IgD-negative memory B cell (primary cell): ENCODE results near the gene ABCE1. TPM values are rescaled to one million over a fixed set of nuclear protein-coding genes. Genes with fewer than 3 reads are reported as not detected.

Experiments used
- H3K27ac Mint-ChIP-seq, 3 donors: one replicate each; pipeline ENCODE4 v1.8.0; 2020 to 2022; ENCODE audit warnings: mild to moderate bottlenecking in 3 of 3, mixed read lengths in 3 of 3, moderate library complexity in 1 of 3
- H3K27me3 Mint-ChIP-seq: one replicate; pipeline ENCODE4 v1.8.0; 2021; ENCODE audit warnings: mixed read lengths
- H3K36me3 Mint-ChIP-seq: one replicate; pipeline ENCODE4 v1.8.0; 2020; ENCODE audit warnings: mild to moderate bottlenecking, mixed read lengths
- H3K4me1 Mint-ChIP-seq, 3 donors: one replicate each; pipeline ENCODE4 v1.8.0; 2020 to 2022; ENCODE audit warnings: mixed read lengths in 3 of 3, mild to moderate bottlenecking in 1 of 3
- H3K4me3 Mint-ChIP-seq, 4 donors: one replicate each; pipeline ENCODE4 v1.8.0; 2020 to 2022; ENCODE audit warnings: mild to moderate bottlenecking in 4 of 4, mixed read lengths in 4 of 4, moderate library complexity in 3 of 4
- H3K9me3 Mint-ChIP-seq, 3 donors: one replicate each; pipeline ENCODE4 v1.8.0; 2020 to 2021; ENCODE audit warnings: mixed read lengths in 3 of 3, mild to moderate bottlenecking in 1 of 3
- polyA plus RNA-seq: library from polyadenylated mRNA; unstranded; fragments of 300-500 nt; fragmentation: Illumina TruSeq; gene quantifications from one replicate; pipeline ENCODE4 v1.2.3, GENCODE V29; 2021

ABCE1 gene
- 48.1 TPM for polyA plus RNA-seq

GRCh38 chr4:145097821-145098674 lies at the start of gene ABCE1, which contains the start of gene ANAPC10:
Gene ABCE1 (plus strand): TSS chr4:145098311. CDS start chr4:145104413, 6,102 bp downstream.
Gene ANAPC10 (minus strand): TSS chr4:145098196. CDS start chr4:145096099, 2,097 bp downstream.
- peaks cover 21% of the 10 kb centered on the region for H3K36me3 Mint-ChIP-seq
- H3K4me1 Mint-ChIP-seq, result peaks cover 26 to 38% (median 27%) of the 10 kb centered on the region in 3 donors
- no peaks in the 10 kb centered on the region for H3K27me3 Mint-ChIP-seq
- peaks cover 0 to 1% (median 0%) of the 10 kb centered on the region in 3 donors for H3K9me3 Mint-ChIP-seq
- H3K27ac Mint-ChIP-seq, result peak within 1 kb of the TSS; percentile 93 to 99 (median 97)
- peak within 1 kb of the TSS; percentile 89 to 99 (median 96) for H3K4me3 Mint-ChIP-seq

GRCh38 chr4:145048817-145049216 lies 49.3 kb upstream of the ABCE1 start:
- Mint-ChIP-seq H3K27ac (no peak overlapping the region), H3K4me3 (no peak overlapping the region), H3K9me3 (no peaks in the 10 kb centered on the region), H3K27me3 (no peaks in the 10 kb centered on the region), H3K36me3 (peaks cover 12% of the 10 kb centered on the region), H3K4me1 (peaks cover 2 to 7% (median 3%) of the 10 kb centered on the region in 3 donors)

- peaks cover 0 to 5% (median 0%) of the 10 kb centered on the region in 3 donors for H3K4me1 Mint-ChIP-seq
- H3K36me3 Mint-ChIP-seq, result peaks cover 12% of the 10 kb centered on the region
- H3K4me3 Mint-ChIP-seq, result no peak overlapping the region
- no peak overlapping the region for H3K27ac Mint-ChIP-seq
- H3K9me3 Mint-ChIP-seq, result no peaks in the 10 kb centered on the region
- H3K27me3 Mint-ChIP-seq, result no peaks in the 10 kb centered on the region
These were observed 48.9 kb upstream of the ABCE1 start for GRCh38 chr4:145049241-145049640.

GRCh38 chr4:145055533-145056257 lies 42.4 kb upstream of the ABCE1 start:
- no peaks in the 10 kb centered on the region for H3K9me3 Mint-ChIP-seq
- no peak overlapping the region for H3K4me3 Mint-ChIP-seq
- no peak overlapping the region for H3K27ac Mint-ChIP-seq
- peaks cover 0 to 2% (median 0%) of the 10 kb centered on the region in 3 donors for H3K4me1 Mint-ChIP-seq
- H3K27me3 Mint-ChIP-seq, result no peaks in the 10 kb centered on the region
- peaks cover 4% of the 10 kb centered on the region for H3K36me3 Mint-ChIP-seq

- H3K27me3 Mint-ChIP-seq, result no peaks in the 10 kb centered on the region
- no peaks in the 10 kb centered on the region for H3K9me3 Mint-ChIP-seq
- no peak overlapping the region for H3K27ac Mint-ChIP-seq
- H3K36me3 Mint-ChIP-seq, result peaks cover 5% of the 10 kb centered on the region
- H3K4me1 Mint-ChIP-seq, result peaks cover 0 to 2% (median 0%) of the 10 kb centered on the region in 3 donors
- no peak overlapping the region for H3K4me3 Mint-ChIP-seq
These were observed 41.6 kb upstream of the ABCE1 start for GRCh38 chr4:145056325-145057130.

- Mint-ChIP-seq H3K36me3 (peaks cover 5% of the 10 kb centered on the region), H3K9me3 (no peaks in the 10 kb centered on the region), H3K4me3 (no peak overlapping the region), H3K4me1 (peaks cover 0 to 2% (median 0%) of the 10 kb centered on the region in 3 donors), H3K27ac (no peak overlapping the region), H3K27me3 (no peaks in the 10 kb centered on the region)
These were observed 39.9 kb upstream of the ABCE1 start for GRCh38 chr4:145058256-145058655.

- H3K36me3 Mint-ChIP-seq, result peaks cover 2% of the 10 kb centered on the region
- no peaks in the 10 kb centered on the region for H3K27me3 Mint-ChIP-seq
- H3K9me3 Mint-ChIP-seq, result no peaks in the 10 kb centered on the region
- H3K4me1 Mint-ChIP-seq, result peaks cover 0 to 3% (median 0%) of the 10 kb centered on the region in 3 donors
- H3K4me3 Mint-ChIP-seq, result peak overlapping the region in 1 of 4 donors; percentile 25
- peak overlapping the region in 1 of 3 donors; percentile 23 for H3K27ac Mint-ChIP-seq
These were observed 36.7 kb upstream of the ABCE1 start for GRCh38 chr4:145061318-145061920.

- H3K9me3 Mint-ChIP-seq, result no peaks in the 10 kb centered on the region
- H3K4me1 Mint-ChIP-seq, result peaks cover 0 to 3% (median 0%) of the 10 kb centered on the region in 3 donors
- H3K36me3 Mint-ChIP-seq, result peaks cover 2% of the 10 kb centered on the region
- no peak overlapping the region for H3K4me3 Mint-ChIP-seq
- peak overlapping the region in 2 of 3 donors; percentile 5 to 16 for H3K27ac Mint-ChIP-seq
- no peaks in the 10 kb centered on the region for H3K27me3 Mint-ChIP-seq
These were observed 32.0 kb upstream of the ABCE1 start for GRCh38 chr4:145066063-145066501.

GRCh38 chr4:145069361-145069760 lies 28.8 kb upstream of the ABCE1 start:
- Mint-ChIP-seq H3K27ac (no peak overlapping the region), H3K27me3 (no peaks in the 10 kb centered on the region), H3K36me3 (peaks cover 6% of the 10 kb centered on the region), H3K4me1 (peaks cover 0 to 8% (median 0%) of the 10 kb centered on the region in 3 donors), H3K9me3 (no peaks in the 10 kb centered on the region), H3K4me3 (no peak overlapping the region)

GRCh38 chr4:145071560-145071959 lies 26.6 kb upstream of the ABCE1 start:
- H3K4me3 Mint-ChIP-seq, result no peak overlapping the region
- no peaks in the 10 kb centered on the region for H3K27me3 Mint-ChIP-seq
- H3K27ac Mint-ChIP-seq, result no peak overlapping the region
- H3K9me3 Mint-ChIP-seq, result no peaks in the 10 kb centered on the region
- peaks cover 0 to 7% (median 2%) of the 10 kb centered on the region in 3 donors for H3K4me1 Mint-ChIP-seq
- peaks cover 6% of the 10 kb centered on the region for H3K36me3 Mint-ChIP-seq

- Mint-ChIP-seq H3K27ac (no peak overlapping the region), H3K4me1 (peaks cover 0 to 8% (median 6%) of the 10 kb centered on the region in 3 donors), H3K4me3 (no peak overlapping the region), H3K27me3 (no peaks in the 10 kb centered on the region), H3K9me3 (peaks cover 0 to 4% (median 0%) of the 10 kb centered on the region in 3 donors), H3K36me3 (peaks cover 27% of the 10 kb centered on the region)
These were observed 22.2 kb upstream of the ABCE1 start for GRCh38 chr4:145075742-145076468.

GRCh38 chr4:145076469-145076855 lies 21.6 kb upstream of the ABCE1 start:
- H3K4me3 Mint-ChIP-seq, result no peak overlapping the region
- H3K4me1 Mint-ChIP-seq, result peaks cover 0 to 8% (median 6%) of the 10 kb centered on the region in 3 donors
- peaks cover 25% of the 10 kb centered on the region for H3K36me3 Mint-ChIP-seq
- H3K27me3 Mint-ChIP-seq, result no peaks in the 10 kb centered on the region
- H3K9me3 Mint-ChIP-seq, result peaks cover 0 to 4% (median 0%) of the 10 kb centered on the region in 3 donors
- no peak overlapping the region for H3K27ac Mint-ChIP-seq

GRCh38 chr4:145081756-145082155 lies 16.4 kb upstream of the ABCE1 start:
- Mint-ChIP-seq H3K9me3 (peaks cover 0 to 4% (median 0%) of the 10 kb centered on the region in 3 donors), H3K27ac (no peak overlapping the region), H3K4me3 (no peak overlapping the region), H3K4me1 (peaks cover 0 to 8% (median 2%) of the 10 kb centered on the region in 3 donors), H3K27me3 (no peaks in the 10 kb centered on the region), H3K36me3 (peaks cover 20% of the 10 kb centered on the region)
